Measurements from ENCODE around the gene UQCRC2.

- TF ChIP-seq, protein P1, sequence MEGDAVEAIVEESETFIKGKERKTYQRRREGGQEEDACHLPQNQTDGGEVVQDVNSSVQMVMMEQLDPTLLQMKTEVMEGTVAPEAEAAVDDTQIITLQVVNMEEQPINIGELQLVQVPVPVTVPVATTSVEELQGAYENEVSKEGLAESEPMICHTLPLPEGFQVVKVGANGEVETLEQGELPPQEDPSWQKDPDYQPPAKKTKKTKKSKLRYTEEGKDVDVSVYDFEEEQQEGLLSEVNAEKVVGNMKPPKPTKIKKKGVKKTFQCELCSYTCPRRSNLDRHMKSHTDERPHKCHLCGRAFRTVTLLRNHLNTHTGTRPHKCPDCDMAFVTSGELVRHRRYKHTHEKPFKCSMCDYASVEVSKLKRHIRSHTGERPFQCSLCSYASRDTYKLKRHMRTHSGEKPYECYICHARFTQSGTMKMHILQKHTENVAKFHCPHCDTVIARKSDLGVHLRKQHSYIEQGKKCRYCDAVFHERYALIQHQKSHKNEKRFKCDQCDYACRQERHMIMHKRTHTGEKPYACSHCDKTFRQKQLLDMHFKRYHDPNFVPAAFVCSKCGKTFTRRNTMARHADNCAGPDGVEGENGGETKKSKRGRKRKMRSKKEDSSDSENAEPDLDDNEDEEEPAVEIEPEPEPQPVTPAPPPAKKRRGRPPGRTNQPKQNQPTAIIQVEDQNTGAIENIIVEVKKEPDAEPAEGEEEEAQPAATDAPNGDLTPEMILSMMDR (IDR thresholded peaks at IDR 0.05) = no peak
- TF ChIP-seq POLR2AphosphoS5 (IDR thresholded peaks at IDR 0.05) (no peak), EP300 (IDR thresholded peaks at IDR 0.05) (no peak), POLR2A (IDR thresholded peaks at IDR 0.05) (no peak)
Measured at GRCh38 chr16:21989133-21989532, 36.0 kb downstream of the UQCRC2 start.

Data from stomach (tissue), 4 donors.